Fibroblast of lung (primary cell): ENCODE data around the gene DMXL1. TPM values are rescaled to one million over a fixed set of nuclear protein-coding genes. Genes with fewer than 3 reads are reported as not detected.

Source experiments
- DNase-seq, 2 donors: peaks; one replicate each; pipeline versions ENCODE4 v3.0.0 to v3.0.0-alpha.2; 2010; ENCODE audit warnings: low read depth in 2 of 2
- H2AFZ ChIP-seq: 2 replicates; pipeline ENCODE4 v1.5.1; 2012; ENCODE audit warnings: low read length, control low read depth, inconsistent platforms
- H3K27ac ChIP-seq: 2 replicates; pipeline ENCODE4 v1.5.1; 2011; ENCODE audit warnings: low read length, control low read depth; ENCODE audit not compliant: insufficient read depth
- H3K27me3 ChIP-seq: 2 replicates; pipeline ENCODE4 v1.5.1; 2011; ENCODE audit warnings: mild to moderate bottlenecking, low read length; ENCODE audit not compliant: control insufficient read depth, insufficient read depth
- H3K36me3 ChIP-seq: 2 replicates; pipeline ENCODE4 v1.5.1; 2011; ENCODE audit warnings: low read length; ENCODE audit not compliant: control insufficient read depth, insufficient read depth
- H3K4me1 ChIP-seq: 2 replicates; pipeline ENCODE4 v1.5.1; 2011; ENCODE audit warnings: low read length; ENCODE audit not compliant: control insufficient read depth, insufficient read depth; ENCODE audit errors: extremely low read depth
- H3K4me2 ChIP-seq: 2 replicates; pipeline ENCODE4 v1.5.1; 2011; ENCODE audit warnings: low read length, control low read depth; ENCODE audit not compliant: insufficient read depth; ENCODE audit errors: extremely low read depth
- H3K4me3 ChIP-seq, 4 experiments: fragments of 200-600 bp in 1 of 4; sonication (generic) in 1 of 4; replicated peaks in 1 of 4; 2 replicates each; pipeline ENCODE4 v1.5.1; 2011 to 2016; ENCODE audit warnings: low read length in 4 of 4, low read depth in 3 of 4, mild to moderate bottlenecking in 3 of 4, control low read depth in 2 of 4, inconsistent platforms in 1 of 4, mixed read lengths in 1 of 4; ENCODE audit not compliant: insufficient read depth in 1 of 4; ENCODE audit errors: control extremely low read depth in 1 of 4
- H3K79me2 ChIP-seq: 2 replicates; pipeline ENCODE4 v1.5.1; 2012; ENCODE audit warnings: mild to moderate bottlenecking, low read length, inconsistent platforms; ENCODE audit not compliant: control insufficient read depth, insufficient read depth
- H3K9ac ChIP-seq: 2 replicates; pipeline ENCODE4 v1.5.1; 2011; ENCODE audit warnings: mild to moderate bottlenecking, low read length, control low read depth; ENCODE audit not compliant: insufficient read depth
- H3K9me3 ChIP-seq: 2 replicates; pipeline ENCODE4 v1.5.1; 2012; ENCODE audit warnings: low read depth, low read length; ENCODE audit not compliant: control insufficient read depth, insufficient read depth
- H4K20me1 ChIP-seq: 2 replicates; pipeline ENCODE4 v1.5.1; 2011; ENCODE audit warnings: low read length; ENCODE audit not compliant: control insufficient read depth, insufficient read depth; ENCODE audit errors: extremely low read depth
- EZH2 ChIP-seq: IDR thresholded peaks from 2 replicates; pipeline ENCODE4 v1.5.1; 2012; ENCODE audit warnings: low read length, control low read depth, mild to moderate bottlenecking; ENCODE audit errors: missing control alignments
- polyA plus RNA-seq, 2 donors: library from polyadenylated mRNA; depleted of rRNA in 1 of 2; stranded (reverse) in 1 of 2; unstranded in 1 of 2; fragments of >200 nt; gene quantifications; 2 replicates each; pipeline ENCODE4 v1.2.1, GENCODE V29; 2011 to 2012; ENCODE audit warnings: missing spikeins in 1 of 2
- total RNA-seq: library from RNA; depleted of rRNA; stranded (reverse); fragments of >200 nt; gene quantifications from 2 replicates; pipeline ENCODE4 v1.2.1, GENCODE V29; 2014
- TF ChIP-seq, protein P1 (sequence below), 2 donors: IDR thresholded peaks in 1 of 2; conservative IDR thresholded peaks in 1 of 2; 1 replicate in 1 of 2; 2 replicates in 1 of 2; pipeline ENCODE4 v1.5.1; 2011 to 2012; ENCODE audit warnings: low read length in 2 of 2, control low read depth in 1 of 2, inconsistent platforms in 1 of 2, low read depth in 1 of 2, mild to moderate bottlenecking in 1 of 2

DMXL1 gene
- total and polyA plus RNA-seq, 2 donors (not counting 1 experiment from before 2014, with no cell fraction given) = 21.1 to 59.5 TPM

DNA sequence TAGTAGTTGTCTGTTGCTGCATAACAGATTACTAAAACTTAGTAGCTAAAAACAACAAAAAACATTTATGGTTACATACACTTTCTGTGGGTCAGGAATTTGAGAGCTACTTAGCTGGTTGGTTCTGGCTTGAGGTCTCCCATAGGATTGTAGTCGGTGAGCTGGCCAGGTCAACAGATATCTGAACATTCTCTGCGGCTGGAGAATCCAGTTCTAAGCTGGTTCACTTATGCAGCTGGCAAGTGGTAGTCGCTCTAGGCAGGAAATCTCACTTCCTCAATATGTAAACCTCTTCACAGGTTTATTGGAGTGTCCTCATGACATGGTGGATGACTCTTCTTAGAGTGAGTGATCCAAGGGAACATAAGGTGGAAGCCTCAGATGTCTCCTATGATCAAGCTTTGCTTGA, 219.3 kb downstream of the DMXL1 start:
- H4K20me1 ChIP-seq = no peaks in the 10 kb centered on the region
- H3K27me3 ChIP-seq = no peaks in the 10 kb centered on the region
- H3K9me3 ChIP-seq = no peaks in the 10 kb centered on the region
- H3K9ac ChIP-seq = no peak overlapping the region
- no peaks in the 10 kb centered on the region for H3K4me1 ChIP-seq
- no peak overlapping the region for H3K27ac ChIP-seq
- peak in 1 of 2 donors; percentile 66 for DNase-seq
- no peaks in the 10 kb centered on the region for H3K79me2 ChIP-seq
- no peaks in the 10 kb centered on the region for H3K36me3 ChIP-seq
- no peak for TF ChIP-seq EZH2
- TF ChIP-seq, protein P1, sequence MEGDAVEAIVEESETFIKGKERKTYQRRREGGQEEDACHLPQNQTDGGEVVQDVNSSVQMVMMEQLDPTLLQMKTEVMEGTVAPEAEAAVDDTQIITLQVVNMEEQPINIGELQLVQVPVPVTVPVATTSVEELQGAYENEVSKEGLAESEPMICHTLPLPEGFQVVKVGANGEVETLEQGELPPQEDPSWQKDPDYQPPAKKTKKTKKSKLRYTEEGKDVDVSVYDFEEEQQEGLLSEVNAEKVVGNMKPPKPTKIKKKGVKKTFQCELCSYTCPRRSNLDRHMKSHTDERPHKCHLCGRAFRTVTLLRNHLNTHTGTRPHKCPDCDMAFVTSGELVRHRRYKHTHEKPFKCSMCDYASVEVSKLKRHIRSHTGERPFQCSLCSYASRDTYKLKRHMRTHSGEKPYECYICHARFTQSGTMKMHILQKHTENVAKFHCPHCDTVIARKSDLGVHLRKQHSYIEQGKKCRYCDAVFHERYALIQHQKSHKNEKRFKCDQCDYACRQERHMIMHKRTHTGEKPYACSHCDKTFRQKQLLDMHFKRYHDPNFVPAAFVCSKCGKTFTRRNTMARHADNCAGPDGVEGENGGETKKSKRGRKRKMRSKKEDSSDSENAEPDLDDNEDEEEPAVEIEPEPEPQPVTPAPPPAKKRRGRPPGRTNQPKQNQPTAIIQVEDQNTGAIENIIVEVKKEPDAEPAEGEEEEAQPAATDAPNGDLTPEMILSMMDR (conservative IDR thresholded peaks at IDR 0.05 in 1 of 2, IDR thresholded peaks at IDR 0.05 in 1 of 2; ENCODE audit: low read depth in 1 of 2, low read length in 2 of 2) = no peak
- no peak overlapping the region for H3K4me3 ChIP-seq
- H2AFZ ChIP-seq = no peak overlapping the region
- no peak overlapping the region for H3K4me2 ChIP-seq

DNA sequence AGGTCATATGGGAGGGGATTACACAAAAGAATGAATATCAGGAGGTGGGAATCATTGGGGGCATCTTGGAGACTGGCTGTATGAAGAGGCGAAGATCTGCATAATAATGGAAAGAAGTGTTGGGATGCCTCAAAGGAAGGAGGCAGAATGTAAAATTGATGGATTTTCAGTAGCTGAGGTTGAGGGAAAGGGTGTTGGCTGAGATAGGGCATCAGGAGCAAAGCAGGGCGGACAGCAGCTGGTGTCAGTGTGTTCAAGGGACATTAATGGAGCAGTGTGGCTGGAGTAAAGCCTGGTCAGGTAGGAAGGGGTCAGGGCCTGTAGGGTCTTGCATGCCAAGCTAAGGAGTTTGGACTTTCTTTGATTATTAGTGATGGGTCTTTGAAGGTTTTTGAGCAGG, 219.7 kb downstream of the DMXL1 start:
- no peak for TF ChIP-seq EZH2
- TF ChIP-seq, protein P1 (conservative IDR thresholded peaks at IDR 0.05 in 1 of 2, IDR thresholded peaks at IDR 0.05 in 1 of 2; ENCODE audit: low read depth in 1 of 2, low read length in 2 of 2) = no peak
- Histone ChIP-seq H3K79me2 (no peaks in the 10 kb centered on the region), H2AFZ (no peak overlapping the region)

DNA sequence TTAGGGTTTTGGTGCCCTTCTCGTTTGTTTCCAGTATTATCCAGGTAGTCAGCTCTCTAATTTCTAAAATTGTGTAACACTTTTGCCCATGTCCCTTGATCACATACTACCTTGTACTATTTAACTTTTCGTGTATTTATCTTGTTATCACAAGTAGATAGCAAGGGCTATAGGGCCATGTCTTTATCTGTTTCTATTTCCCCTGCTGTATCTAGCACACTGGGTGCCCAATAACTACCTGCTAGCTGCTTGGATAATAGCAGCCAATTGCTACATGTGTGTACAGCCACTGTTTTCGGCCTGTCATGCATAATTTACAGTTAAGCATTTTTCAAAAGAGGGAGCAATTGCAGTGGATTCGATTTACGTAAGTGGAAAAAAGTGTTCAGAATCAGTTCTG, 220.2 kb downstream of the DMXL1 start:
- H3K79me2 ChIP-seq = no peaks in the 10 kb centered on the region
- no peaks in the 10 kb centered on the region for H4K20me1 ChIP-seq
- no peak overlapping the region for H3K27ac ChIP-seq
- no peak for DNase-seq
- H3K9me3 ChIP-seq = no peaks in the 10 kb centered on the region
- no peak overlapping the region for H3K4me2 ChIP-seq
- H3K9ac ChIP-seq = no peak overlapping the region
- TF ChIP-seq EZH2 = no peak
- TF ChIP-seq, protein P1 (conservative IDR thresholded peaks at IDR 0.05 in 1 of 2, IDR thresholded peaks at IDR 0.05 in 1 of 2; ENCODE audit: low read depth in 1 of 2, low read length in 2 of 2) = no peak
- no peaks in the 10 kb centered on the region for H3K27me3 ChIP-seq
- no peak overlapping the region for H2AFZ ChIP-seq
- no peaks in the 10 kb centered on the region for H3K4me1 ChIP-seq
- no peak overlapping the region for H3K4me3 ChIP-seq
- H3K36me3 ChIP-seq = no peaks in the 10 kb centered on the region

More for the DNA sequence above, 219.7 kb downstream of the DMXL1 start:
- Histone ChIP-seq H3K9me3 (no peaks in the 10 kb centered on the region), H3K4me2 (no peak overlapping the region), H4K20me1 (no peaks in the 10 kb centered on the region), H3K4me3 (no peak overlapping the region), H3K27me3 (no peaks in the 10 kb centered on the region), H3K27ac (no peak overlapping the region), H3K4me1 (no peaks in the 10 kb centered on the region), H3K36me3 (no peaks in the 10 kb centered on the region), H3K9ac (no peak overlapping the region)
- DNase-seq = no peak
